VCaP (cell line): ENCODE results near the gene CAPN5.

ENCODE experiments used
- H3K27ac ChIP-seq: fragments of 450-650 bp; 2 replicates; pipeline ENCODE4 v1.5.1; 2017
- TF ChIP-seq, protein P1 (sequence below): fragments of 450-650 bp; conservative IDR thresholded peaks from 2 replicates; pipeline ENCODE4 v1.5.1; 2017; ENCODE audit warnings: mild to moderate bottlenecking, moderate library complexity

CAPN5 gene

GRCh38 chr11:77111277-77111676 lies 44.5 kb downstream of the CAPN5 start:
- TF ChIP-seq, protein P1, sequence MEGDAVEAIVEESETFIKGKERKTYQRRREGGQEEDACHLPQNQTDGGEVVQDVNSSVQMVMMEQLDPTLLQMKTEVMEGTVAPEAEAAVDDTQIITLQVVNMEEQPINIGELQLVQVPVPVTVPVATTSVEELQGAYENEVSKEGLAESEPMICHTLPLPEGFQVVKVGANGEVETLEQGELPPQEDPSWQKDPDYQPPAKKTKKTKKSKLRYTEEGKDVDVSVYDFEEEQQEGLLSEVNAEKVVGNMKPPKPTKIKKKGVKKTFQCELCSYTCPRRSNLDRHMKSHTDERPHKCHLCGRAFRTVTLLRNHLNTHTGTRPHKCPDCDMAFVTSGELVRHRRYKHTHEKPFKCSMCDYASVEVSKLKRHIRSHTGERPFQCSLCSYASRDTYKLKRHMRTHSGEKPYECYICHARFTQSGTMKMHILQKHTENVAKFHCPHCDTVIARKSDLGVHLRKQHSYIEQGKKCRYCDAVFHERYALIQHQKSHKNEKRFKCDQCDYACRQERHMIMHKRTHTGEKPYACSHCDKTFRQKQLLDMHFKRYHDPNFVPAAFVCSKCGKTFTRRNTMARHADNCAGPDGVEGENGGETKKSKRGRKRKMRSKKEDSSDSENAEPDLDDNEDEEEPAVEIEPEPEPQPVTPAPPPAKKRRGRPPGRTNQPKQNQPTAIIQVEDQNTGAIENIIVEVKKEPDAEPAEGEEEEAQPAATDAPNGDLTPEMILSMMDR = no peak
- H3K27ac ChIP-seq = no peak overlapping the region

- H3K27ac ChIP-seq = no peak overlapping the region
- TF ChIP-seq, protein P1 = no peak
Measured at GRCh38 chr11:77111946-77112345, 45.2 kb downstream of the CAPN5 start.

- TF ChIP-seq, protein P1 = no peak
- H3K27ac ChIP-seq = no peak overlapping the region
Measured at GRCh38 chr11:77112641-77113381, 46.0 kb downstream of the CAPN5 start.

DNA sequence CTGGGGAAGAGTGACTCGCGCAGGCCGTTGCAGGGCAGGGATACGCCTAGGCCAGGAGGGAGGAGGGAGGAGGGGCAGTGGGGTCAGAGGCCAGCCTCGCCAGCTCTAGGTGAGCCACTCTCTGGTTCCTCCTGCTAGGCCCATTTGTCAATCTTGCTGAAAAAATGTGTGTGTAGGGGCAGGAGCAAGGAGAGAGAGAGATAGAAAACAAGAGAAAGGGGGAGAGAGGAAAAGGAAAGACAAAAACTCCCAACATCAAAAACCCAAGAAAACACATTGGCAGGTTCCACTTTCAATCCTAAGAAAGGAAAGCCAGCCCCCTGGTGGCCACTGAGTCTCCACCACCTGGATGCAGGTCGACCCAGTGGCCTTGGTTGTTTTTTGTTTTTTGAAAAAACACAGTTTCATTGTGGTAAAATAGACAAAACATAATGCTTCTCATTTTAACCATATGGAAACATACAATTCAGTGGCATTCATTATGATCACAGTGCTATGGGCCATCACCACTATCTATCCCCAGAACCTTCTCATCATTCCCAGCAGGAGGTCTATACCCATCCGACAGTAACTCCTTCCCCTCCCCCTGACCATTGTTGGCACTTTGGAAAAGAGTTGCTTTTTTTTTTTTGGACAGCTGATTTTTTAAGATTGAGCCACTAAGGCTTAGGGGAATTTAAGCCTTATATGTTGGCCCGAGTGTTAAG lies 46.8 kb downstream of the CAPN5 start:
- TF ChIP-seq, protein P1 = peak; percentile 89
- H3K27ac ChIP-seq = no peak overlapping the region

GRCh38 chr11:77114089-77114463 lies 47.3 kb downstream of the CAPN5 start:
- H3K27ac ChIP-seq = no peak overlapping the region
- TF ChIP-seq, protein P1 = no peak

GRCh38 chr11:77115181-77115611 lies 48.4 kb downstream of the CAPN5 start:
- TF ChIP-seq, protein P1 = peak; percentile 5; the same call in 1 of the 2 replicates
- no peak overlapping the region for H3K27ac ChIP-seq

DNA sequence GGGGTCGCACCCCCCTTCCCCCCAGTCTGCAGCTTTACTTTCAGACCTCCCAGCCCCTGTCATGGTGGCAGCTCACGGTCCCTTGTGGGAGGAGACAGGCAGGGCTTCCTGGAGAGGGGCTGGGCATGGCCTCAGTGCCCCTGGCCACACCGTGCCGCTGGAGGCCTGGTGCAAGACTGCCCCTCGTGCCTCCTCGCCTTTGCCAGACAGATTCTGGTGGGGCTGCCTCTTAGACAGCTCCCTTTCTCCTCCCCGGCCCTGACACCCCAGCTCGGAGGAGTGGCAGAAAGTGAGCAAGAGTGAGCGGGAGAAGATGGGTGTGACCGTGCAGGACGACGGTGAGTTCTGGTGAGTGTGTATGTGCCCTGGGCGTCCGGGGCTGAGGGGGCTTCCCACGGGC lies 49.2 kb downstream of the CAPN5 start:
- no peak overlapping the region for H3K27ac ChIP-seq
- TF ChIP-seq, protein P1 = no peak
